GM10248 (cell line): ENCODE results near the gene SMURF1.

ENCODE experiments used
- CTCF ChIA-PET: fragments of 300-600 bp; sonication (Branson Sonifier 250); formaldehyde crosslinking; extraction: SDS; loops from one replicate; lab custom pipeline; 2021; ENCODE audit warnings: antibody characterized with exemption; lab: Yijun Ruan, JAX
- POLR2A ChIA-PET: fragments of 350-650 bp; sonication (Branson Sonifier 250); formaldehyde crosslinking; extraction: SDS; loops from one replicate; lab custom pipeline; 2020; ENCODE audit warnings: antibody characterized with exemption; lab: Yijun Ruan, JAX
- DNase-seq: peaks from one replicate; pipeline ENCODE4 v3.0.0; 2012; ENCODE audit errors: extremely low spot score
- CTCF ChIP-seq: IDR thresholded peaks from 2 replicates; pipeline ENCODE4 v1.5.1; 2012; ENCODE audit warnings: mild to moderate bottlenecking, low read depth; ENCODE audit errors: extremely low read depth, missing control alignments, control extremely low read depth

Gene SMURF1

GRCh38 chr7:99120501-99120900 lies 23.4 kb downstream of the SMURF1 start:
- DNase-seq = no peak
- POLR2A ChIA-PET = no interaction called here
- no peak for TF ChIP-seq CTCF
- CTCF ChIA-PET = interaction anchor here (0.8 to 1.9 kb wide), 4 partner anchors 9 to 21 kb away, joined by 3 to 8 read pairs (median 4); no protein-coding TSS in a partner anchor

- no peak for DNase-seq
- CTCF ChIA-PET = no interaction called here
- no peak for TF ChIP-seq CTCF
- POLR2A ChIA-PET = no interaction called here
These were observed 25.8 kb downstream of the SMURF1 start for GRCh38 chr7:99118077-99118476.

GRCh38 chr7:99116144-99116543 lies 27.8 kb downstream of the SMURF1 start:
- ChIA-PET CTCF (interaction anchor here (1.3 kb wide), 1 partner anchor 197 kb away, joined by 3 read pairs; no protein-coding TSS in a partner anchor), POLR2A (no interaction called here)
- no peak for DNase-seq
- no peak for TF ChIP-seq CTCF

- ChIA-PET POLR2A (no interaction called here), CTCF (interaction anchor here (1.3 kb wide), 1 partner anchor 198 kb away, joined by 3 read pairs; no protein-coding TSS in a partner anchor)
- no peak for TF ChIP-seq CTCF
- DNase-seq = no peak
These were observed 28.5 kb downstream of the SMURF1 start for GRCh38 chr7:99115379-99115778.

- TF ChIP-seq CTCF = no peak
- POLR2A ChIA-PET = no interaction called here
- no peak for DNase-seq
- CTCF ChIA-PET = interaction anchor here (1.1 to 1.6 kb wide), 4 partner anchors 9 to 25 kb away, joined by 3 to 5 read pairs (median 4); no protein-coding TSS in a partner anchor
These were observed 30.9 kb downstream of the SMURF1 start for GRCh38 chr7:99112979-99113378.

- TF ChIP-seq CTCF = no peak
- DNase-seq = peak; percentile 31
- ChIA-PET CTCF (interaction anchor here (0.9 to 1.6 kb wide), 6 partner anchors 9 to 26 kb away, joined by 3 to 5 read pairs (median 3); no protein-coding TSS in a partner anchor), POLR2A (interaction anchor here (0.6 to 0.7 kb wide), 2 partner anchors 31 to 275 kb away, joined by 3 to 10 read pairs; no protein-coding TSS in a partner anchor)
These were observed 31.8 kb downstream of the SMURF1 start for GRCh38 chr7:99112097-99112496.

- no peak for TF ChIP-seq CTCF
- DNase-seq = no peak
- CTCF ChIA-PET = interaction anchor here (0.9 to 1.3 kb wide), 4 partner anchors 10 to 27 kb away, joined by 3 to 4 read pairs (median 3); no protein-coding TSS in a partner anchor
- POLR2A ChIA-PET = no interaction called here
These were observed 32.3 kb downstream of the SMURF1 start for GRCh38 chr7:99111591-99111990.
